ENCODE measurements around the gene MADD.

DNA sequence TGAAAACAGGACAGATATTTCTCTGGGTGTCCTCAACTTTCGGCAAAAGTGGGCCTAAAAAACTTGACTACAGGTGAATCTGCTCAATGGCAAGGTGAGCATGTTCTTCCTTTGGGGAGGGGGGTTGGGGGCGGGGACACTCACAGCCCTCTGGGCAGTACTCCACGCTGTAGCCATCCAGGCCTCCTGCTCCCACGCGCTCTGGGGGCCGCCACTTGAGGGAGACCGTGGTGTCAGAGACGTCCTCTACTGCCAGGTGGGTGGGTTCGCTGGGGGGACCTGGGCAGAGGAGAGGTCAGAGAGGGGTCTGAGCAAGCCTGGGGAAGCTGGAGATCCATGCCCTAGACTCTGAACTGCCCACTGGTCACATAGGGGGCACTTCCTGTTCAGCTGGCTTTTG is 65.8 kb downstream of the MADD start:
- TF ChIP-seq POLR2AphosphoS5 (IDR thresholded peaks at IDR 0.05) (no peak), RAD21 (conservative IDR thresholded peaks at IDR 0.05) (no peak), CTCF (IDR thresholded peaks at IDR 0.05; ENCODE audit: poor library complexity, severe bottlenecking) (no peak), MXI1 (conservative IDR thresholded peaks at IDR 0.05; ENCODE audit: poor library complexity, severe bottlenecking) (no peak), EZH2 (IDR thresholded peaks at IDR 0.05; ENCODE audit: borderline replicate concordance, insufficient read depth, low read length, poor library complexity, severe bottlenecking) (no peak), EP300 (conservative IDR thresholded peaks at IDR 0.05; ENCODE audit: poor library complexity, severe bottlenecking) (no peak)
